NCI-H1694 treated with DMSO at 0.1 percent for 48 hours (cell line): ENCODE measurements around the gene PBX4.
A peak's percentile ranks its signal among the peaks of the same experiment; 100 is the strongest.
"Not testable (repeated sequence)": the region's sequence is repeated elsewhere in the genome, so short reads cannot be mapped to it uniquely, and the experiment has no call there.

ENCODE experiments used
- DNase-seq: peaks from one replicate; lab custom pipeline; 2025; lab: John Stamatoyannopoulos, UW

The PBX4 gene

DNA sequence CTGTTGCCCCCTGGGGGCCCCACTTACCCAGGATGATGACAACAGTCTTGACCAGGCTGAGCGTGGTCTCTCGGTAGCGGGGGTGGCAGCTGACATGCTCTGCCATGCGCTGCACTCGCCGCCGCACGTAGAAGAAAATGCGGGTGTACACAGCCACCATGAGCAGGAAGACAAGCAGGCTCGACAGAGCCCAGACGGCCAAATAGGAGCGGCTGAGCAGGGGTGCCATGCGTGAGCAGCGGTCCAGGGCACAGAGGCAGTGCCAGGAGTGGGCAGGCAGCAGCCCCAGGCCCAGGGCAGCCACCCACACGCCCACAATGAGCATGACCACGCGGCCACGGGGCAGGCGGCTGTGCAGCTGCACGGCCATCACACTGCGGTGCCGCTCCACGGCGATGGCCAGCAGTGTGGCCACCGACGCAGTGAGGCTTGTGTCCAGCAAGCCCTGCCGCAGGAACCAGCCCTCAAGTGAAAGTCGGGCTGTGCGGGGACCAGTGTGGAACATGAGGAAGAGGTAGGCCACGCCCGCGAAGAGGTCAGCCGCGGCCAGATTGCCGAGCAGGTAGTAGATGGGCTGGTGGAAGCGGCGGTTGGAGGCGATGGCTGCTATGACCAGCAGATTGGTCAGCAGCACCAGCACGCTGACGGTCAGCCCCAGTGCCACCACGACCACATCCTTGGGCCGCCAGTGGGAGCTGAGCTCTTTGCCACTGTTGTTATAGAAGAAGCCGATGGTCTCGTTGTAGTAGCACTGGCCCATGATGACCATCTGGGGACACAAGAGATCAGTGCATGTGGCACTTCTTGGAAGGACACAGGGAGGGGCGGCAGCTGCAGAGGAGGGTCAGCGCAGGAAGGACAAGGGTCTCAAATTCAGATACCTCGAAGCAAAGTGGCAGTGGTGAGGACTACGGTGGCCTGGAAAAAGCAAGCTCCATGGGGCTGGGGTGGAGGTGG lies 8.3 kb upstream of the PBX4 start:
- no peak for DNase-seq

DNA sequence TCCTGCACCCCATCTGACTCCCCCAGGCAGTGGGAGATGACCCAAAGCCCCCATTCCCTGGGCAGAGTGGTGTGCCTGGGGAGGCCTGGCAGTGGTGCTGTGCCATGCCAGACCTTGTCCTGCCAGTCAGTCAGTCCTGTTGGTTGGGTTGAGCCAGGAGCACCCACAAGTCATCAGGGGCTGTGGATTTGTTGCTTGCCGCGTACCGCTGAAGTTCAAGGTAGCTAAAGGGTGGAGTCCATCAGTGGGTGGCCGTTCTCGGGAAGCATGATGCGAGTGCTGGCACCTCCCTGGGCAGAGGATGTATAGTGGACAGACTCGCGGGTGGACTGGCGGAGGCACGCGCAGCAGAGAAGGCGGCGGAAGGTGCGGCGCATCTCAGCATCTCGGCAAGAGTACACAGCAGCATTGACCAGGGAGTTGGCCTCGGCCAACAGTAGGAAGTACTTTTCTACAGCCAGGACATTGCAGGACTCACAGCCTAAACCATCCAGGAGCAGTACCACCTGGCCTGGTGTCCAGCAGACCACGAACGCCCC lies 5.6 kb upstream of the PBX4 start:
- DNase-seq = no peak

DNA sequence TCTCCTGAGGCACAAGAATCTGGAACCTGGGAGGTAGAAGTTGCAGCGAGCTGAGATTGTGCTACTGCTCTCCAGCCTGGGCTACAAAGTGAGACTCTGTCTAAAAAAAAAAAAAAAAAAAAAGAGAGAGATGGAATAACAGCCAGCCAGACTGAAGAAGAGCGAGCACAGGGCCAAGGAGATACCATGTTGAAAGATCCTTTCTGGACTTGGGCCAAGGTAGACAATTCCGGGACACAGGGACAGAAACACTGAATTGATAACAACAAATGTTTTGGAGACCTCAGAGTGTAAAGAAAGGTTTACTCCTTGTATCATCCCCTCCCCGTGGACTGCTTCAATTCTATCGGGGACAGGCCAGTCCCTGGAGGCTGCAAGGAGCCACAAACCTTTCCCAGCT lies 4.9 kb upstream of the PBX4 start:
- no peak for DNase-seq

DNA sequence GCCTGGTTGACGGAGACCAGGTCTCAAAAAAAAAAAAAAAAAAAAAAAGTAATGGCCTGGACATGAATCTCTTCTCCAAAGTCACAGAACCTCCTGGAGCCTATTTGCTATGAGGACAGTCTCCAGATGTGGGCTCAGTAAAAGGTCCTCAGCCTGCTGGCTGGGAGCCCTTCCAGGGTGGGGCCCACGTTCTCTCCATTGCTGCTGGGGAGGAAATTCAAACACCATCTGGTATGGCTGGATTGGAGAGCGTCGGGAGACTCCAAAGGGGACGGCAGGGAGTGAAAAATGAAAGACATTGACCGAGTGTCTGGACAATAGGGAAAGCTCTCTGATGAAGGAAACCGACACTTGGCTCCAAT lies 1.3 kb upstream of the PBX4 start:
- no peak for DNase-seq

DNA sequence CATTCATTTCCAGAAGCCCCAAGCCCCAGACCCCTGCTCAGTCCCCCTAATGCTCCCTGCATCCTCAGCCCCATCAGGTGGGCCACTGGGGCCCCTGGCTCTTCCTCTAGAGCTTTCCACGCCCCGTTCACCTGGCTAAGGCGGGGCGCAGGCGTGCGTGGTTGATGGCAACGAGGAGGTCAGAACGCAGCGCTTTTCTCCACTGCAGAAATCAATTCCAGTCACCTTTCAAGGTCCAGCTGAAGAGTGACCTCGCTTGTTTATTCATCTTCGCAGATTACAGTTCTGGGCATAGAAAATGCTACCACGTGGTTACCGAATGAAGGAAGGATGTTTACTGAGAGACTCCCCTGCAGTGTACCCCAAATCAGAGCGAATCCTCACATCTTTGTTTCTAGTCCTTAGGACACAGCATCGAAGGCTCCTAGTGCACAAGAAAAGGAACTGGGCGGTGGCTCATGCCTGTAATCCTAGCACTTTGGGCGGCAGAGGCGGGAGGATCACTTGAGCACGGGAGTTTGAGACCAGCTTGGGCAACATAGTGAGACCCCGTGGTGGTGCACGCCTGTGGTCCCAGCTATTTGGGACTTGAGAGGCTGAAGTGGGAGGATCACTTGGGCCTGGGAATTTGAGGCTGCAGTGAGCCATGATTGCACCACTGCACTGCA lies 828 bp upstream of the PBX4 start:
- no peak for DNase-seq

DNA sequence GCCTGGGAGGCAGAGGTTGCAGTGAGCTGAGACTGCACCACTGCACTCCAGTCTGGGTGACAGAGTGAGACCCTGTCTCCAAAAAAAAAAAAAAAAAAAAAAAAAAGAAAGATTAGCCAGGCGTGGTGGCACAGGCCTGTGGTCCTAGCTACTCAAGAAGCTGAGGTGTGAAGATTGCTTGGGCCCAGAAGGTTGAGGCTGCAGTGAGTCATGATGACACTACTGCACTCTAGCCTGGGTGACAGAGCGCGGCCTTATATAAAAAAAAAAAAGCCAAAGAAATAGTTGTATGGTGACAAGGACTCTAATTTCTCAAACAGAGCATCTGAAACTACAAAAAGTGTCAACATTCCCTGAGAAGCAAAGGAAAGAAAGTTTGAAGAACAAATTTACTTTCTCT lies 3.4 kb downstream of the PBX4 start:
- no peak for DNase-seq

DNA sequence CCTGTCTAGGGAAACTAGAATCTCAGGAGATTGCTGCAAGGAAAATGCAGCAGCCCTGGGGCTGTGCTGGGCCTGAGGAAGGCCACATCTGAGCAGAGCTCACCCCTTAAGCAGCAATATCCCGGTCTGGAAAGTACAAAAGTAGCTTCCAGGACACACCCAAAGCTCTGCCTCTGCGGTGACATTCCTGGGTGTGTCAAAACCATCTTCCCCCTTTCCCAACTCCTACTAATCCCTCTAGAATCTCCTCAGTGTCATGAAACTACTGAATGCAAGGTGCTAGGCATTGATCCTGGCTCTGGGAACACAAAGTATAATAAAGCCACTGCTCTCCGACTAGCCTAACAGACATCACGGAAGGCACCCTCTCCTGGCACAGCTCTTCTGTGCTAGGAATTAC lies 5.0 kb downstream of the PBX4 start:
- no peak for DNase-seq

DNA sequence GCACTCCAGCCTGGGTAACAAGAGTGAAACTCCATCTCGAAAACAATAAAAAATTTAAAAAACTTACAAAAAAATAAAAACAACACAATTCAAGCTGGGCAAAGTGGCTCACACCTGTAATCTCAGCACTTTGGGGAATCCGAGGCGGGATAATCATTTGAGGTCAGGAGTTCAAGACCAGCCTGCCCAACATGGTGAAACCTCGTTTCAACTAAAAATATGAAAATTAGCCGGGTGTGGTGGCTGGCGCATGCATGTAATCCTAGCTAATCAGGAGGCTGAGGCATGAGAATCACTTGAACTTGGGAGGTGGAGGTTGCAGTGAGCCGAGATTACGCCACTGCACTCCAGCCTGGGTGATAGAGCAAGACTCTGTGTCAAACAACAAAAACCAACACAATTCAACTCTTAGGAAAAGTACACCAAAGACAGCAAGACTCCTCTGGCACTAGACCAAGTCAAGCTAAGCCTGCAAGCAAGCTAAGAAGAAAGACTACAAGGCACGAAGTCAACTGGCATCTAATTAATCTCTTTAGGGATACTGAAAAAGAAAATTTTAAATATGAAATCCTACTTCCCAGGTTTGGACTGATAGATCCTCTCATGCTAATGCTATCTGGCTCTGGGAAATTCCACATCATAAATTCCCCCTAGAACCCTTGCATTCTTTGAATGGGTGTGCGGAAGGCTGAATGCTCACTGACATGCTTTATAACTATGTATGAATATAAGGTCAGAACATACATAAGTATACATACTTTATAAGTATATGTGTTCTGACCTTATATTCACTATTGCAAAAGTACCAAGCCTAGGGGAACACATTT lies 7.9 kb downstream of the PBX4 start:
- DNase-seq = no peak

DNA sequence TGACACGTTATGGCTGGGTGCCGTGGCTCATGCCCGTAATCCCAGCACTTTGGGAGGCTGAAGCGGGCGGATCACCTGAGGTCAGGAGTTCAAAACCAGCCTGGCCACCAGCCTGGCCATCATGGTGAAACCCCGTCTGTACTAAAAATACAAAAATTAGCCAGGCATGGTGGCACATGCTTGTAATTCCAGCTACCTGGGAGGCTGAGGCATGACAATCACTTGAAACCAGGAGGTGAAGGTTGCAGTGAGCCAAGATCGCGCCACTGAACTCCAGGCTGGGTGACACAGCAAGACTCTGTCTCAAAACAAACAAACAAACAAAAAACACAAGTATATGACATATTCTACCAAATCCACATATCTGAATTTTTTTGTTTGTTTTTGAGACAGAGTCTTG lies 11.8 kb downstream of the PBX4 start:
- DNase-seq = not testable (repeated sequence)

DNA sequence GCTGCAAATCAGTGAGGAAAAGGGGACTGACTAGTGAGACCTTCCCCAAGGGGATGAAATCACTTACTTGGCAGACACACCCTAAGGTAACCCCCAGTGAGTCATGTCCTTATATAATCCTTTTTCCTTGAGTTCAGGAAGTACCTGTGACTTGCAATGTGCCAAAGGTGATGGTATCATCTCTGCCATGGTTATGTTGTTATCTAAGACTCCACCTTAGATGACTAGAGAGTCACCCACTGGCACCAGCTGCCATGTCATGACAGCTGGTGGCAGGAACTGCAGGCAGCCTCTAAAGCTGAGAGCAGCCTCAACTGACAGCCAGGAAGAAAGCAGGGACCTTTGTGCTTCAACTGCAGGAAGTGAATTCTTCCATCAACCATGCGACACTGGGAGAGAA lies 12.5 kb downstream of the PBX4 start:
- DNase-seq = peak; percentile 86

DNA sequence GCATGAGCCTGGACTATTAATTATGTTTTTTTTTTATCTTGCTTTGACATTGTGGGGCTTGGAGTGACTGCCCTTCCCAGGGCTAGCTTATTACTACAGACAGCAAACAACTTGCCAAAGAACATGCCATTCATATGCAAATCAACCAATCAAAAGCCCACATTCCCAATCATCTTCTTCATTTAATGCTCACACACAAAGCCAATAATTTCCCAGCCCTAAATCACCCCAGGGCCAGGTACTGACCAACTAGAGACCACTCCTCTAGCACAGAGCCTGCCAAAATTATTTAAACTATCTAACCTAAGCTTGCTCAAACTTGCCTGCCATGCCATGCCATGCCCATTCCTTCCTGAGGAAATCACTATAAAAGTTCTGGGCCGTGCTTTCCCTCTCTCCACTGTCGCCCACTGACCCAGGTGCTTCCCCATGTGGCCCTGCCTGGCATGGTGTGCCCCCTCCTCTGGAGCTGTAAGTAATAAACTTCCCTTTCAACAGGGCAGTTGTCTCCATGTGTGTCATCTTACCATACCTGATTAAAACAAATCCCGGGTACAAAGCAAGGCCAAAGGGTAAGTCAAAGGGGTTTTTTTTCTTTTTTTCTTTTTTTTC lies 15.7 kb downstream of the PBX4 start:
- DNase-seq = no peak

DNA sequence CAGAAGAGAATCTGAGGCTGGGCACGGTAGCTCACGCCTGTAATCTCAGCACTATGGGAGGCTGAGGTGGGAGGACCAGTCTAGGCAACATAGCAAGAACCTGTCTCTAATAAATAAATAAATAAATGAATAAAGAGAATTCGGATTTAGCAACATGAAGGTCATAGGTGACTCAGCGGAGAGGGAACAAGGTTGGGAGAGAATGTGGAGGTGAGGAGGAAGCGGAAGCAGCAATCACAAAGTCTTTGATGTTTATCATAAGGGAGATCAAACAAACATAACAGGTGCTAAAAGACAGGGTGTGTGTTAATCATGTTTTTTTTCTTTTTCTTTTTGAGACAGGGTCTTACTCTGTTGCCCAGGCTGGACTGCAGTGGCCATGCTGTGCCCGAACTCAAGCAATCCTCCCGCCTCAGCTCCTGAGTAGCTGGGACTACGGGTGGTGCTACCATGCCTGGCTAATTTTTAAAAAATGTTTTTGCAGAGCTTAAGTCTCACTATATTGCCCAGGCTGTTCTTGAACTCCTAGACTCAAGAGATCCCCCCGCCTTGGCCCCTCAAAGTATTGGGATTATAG lies 16.3 kb downstream of the PBX4 start:
- DNase-seq = no peak

DNA sequence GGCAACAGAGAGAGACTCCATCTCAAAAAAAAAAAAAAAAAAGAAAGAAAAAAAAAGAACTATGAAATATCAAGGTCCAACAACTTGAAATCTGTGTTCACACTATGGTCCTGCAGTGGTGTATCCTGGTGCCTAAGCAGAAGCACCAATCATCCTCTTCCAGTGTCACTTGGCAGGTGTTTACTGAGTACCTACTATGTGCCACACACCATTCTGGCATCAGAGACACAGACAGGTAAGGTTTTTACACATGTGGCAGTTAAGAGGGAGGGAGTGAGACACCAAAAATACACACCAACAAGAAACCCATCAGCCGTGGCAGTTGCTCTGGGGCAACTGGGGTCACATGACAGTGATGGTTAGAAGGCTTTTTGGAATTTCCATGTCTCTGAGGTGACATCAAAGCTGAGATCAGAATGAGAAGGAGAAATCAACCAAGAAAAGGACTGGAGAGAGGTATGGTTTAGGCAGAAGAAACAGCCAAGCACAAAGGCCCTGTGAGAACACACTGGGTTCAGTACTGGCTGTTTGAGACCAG lies 17.6 kb downstream of the PBX4 start:
- no peak for DNase-seq

DNA sequence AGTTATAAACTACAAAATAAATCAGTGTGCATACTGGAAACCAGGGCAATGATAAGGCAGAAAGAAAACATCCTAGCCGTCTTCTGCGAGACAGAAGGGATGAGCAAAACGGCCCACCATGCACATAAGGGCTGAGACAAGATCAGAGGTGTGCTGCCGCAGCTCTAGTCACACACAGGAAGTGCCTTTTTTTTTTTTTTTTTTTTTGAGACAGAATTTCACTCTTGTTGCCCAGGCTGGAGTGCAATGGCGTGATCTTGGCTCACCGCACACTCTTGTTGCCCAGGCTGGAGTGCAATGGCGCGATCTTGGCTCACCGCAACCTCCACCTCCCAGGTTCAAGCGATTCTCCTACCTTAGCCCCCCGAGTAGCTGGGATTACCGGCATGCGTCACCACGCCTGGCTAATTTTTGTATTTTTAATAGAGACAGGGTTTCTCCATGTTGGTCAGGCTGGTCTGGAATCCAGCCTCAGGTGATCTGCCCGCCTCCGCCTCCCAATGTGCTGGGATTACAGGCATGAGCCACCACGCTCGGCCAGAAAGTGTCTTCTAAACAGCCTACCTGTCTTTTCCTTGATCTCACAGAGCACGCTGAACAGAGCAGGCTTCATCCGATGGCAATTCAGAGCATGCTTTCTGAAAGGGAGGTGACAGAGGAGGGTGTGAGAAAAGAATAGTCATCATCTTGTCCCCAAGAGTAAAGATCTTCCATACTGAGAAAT lies 19.6 kb downstream of the PBX4 start:
- not testable (repeated sequence) for DNase-seq

DNA sequence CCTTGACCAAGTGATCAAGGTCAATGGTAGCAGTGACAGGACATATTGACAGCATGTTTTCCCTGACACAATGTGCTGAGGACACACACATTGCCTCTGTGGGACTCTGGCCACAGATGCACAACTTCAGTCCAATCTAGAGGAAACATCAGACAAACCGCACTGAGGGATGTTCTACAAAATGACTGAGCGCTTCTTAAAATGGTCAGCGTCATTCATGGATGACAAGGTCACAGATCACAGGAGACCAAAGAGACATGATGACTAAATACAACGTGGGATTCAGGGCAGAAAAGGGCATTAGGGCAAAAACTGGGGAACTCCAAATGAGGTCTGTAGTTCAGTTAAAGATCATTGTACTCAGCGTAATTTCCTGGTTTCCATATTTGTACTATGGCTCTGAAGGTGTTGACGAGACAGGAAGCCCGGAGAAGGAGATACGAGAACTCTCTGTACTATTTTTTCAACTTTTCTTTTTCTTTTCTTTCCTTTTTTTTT lies 20.6 kb downstream of the PBX4 start:
- no peak for DNase-seq

DNA sequence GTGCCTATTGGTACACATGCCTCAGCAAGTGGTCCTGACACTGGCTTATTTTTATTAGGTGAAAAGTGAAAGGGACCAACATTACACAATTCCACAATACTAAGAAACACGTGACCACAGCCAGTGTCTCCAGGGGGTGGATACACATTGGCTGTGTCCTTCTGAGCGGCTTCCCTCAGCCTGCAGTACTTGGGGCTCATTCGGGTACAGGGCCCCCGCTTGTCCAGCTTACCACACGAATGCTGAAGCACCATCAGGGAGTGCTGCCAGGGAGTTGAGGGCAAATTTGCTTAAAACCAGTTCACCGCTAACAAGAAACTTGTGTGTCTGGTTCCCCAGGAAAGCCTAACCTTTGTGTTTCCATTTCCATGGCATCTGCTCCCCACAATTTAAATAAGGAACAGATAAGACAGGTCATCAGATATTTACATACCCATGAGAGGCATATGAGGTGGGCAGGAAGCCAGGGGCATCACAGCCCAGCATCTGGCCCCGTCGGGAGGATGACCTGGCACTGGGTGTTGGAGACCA lies 23.3 kb downstream of the PBX4 start:
- DNase-seq = peak; percentile 18

DNA sequence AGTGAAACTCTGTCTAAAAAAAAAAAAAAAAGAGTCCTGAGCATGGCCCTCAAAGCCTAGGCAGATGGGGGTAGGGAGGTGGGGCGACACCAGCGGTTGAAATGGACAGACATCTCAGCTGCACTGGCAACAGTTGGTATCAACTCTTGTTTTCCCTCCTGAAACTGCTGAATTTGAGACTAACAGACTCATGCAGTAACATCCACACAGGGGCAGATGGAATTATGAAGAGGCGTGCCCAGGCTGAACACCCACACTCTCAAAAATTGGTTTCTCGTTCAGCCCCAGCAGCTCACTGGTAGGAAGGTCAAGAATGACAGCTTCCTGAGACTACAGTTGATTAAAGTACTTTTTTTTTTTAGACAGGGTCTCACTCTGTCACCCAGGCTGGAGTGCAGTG lies 24.1 kb downstream of the PBX4 start:
- peak; percentile 94 for DNase-seq

DNA sequence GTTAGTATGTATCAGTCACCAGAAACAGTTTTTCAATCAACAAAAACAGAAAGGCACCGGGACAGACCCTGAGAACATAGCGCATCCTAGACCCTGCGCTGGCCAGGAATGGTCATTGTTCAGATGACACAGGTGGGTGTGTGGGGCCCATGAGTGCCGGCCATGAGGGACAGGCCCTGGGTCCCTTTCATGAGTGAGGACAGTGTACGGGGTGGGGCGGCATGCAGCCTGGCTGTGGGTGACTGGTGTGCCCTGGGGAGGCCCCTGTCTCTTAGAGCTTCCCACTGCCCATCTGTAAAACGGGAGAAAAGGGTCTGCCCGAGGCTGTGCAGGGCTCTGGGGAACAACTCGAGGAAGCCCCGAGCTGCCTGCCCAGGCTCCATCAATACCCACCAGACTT lies 25.8 kb downstream of the PBX4 start:
- no peak for DNase-seq

DNA sequence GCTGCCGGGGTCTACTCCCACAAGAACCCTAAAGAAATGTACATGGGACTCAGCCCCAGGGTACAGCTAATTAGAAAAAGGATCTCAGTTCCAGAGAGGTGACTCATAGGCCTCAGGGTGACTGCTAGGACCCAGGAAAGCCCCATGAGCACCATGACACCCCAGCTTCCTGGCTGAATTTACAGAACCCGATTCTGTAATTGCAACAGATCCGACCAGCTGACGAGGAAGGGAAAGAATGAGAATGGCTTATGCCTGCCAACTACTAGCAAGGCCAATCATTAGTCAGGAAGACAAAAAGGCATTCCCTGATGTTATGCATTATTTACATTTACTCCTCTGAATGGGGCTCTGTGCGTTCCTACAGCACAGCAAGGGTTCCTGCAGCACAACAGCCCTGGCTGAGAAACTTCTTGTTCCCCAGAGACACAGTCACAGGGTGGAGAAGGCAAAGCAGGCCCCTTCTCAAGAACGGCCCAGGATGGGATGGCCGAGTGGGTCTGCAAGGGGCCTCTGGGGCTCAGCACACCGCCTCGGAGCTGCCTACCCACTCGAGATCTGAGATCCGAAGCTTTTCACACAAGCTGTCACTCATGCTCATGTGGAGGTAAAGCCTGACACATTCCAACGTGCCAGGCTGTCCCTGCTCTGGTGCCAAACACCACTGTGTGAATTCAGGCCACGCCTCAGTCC lies 27.2 kb downstream of the PBX4 start:
- DNase-seq = peak; percentile 58

DNA sequence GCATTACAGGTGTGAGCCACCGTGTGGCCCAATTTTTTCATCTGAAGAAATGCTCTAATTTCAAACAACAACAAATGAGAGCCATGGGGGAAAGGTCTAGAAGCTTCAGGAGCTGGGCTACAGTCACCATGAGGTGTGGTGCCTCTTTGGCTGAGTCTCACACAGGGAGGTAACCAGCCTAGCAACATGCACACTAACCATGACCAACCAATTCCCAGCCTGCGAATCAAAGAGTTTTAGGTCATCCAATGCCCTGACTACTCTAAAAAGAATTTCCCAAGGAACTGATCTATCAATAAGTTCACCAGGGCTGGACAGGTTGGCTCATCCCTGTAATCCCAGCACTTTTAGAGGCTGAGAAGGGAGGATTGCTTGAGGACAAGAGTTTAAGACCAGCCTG lies 29.9 kb downstream of the PBX4 start:
- DNase-seq = no peak
